ENCODE measurements around the gene STPG4.

Gene STPG4

DNA sequence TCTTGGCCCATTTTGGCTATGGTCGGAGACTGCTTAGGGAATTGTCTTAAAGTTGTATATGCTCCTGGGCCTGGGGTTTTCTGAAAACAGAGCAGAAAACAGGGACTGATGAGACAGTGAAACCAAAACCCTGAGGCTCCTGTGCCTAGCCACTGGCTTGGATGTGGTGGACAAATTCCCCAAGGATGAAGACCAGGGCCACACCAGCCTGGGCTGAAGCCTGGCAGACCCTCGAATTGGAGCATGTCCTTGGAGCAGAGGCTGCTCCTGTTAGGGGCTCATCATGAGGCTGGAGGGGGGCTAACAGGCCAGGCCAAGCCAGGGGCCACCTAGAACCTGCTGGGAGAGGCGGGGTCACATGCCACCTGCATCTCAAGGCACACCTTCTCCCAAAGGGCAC is 68.1 kb downstream of the STPG4 start:
- no peak for DNase-seq (ENCODE audit: low read depth)

DNA sequence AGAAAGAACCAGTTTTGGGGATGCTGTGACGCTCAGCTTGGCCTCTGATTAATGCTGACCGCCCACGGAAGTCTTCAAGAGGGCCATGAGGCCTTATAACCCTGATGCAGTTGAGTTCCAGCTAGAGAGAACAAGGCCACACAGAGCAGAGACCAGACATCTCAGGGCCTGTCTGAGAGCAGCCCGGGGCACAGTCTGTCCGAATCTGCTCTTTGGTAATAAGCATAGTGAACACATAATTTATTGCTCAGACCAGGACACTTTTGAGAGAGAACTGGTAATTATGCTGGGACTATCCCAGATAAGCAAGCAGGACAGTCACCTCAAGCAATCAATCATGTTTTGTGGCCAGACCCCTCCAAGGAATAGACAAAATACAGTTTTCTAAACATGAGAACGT is 68.5 kb downstream of the STPG4 start:
- no peak for DNase-seq (ENCODE audit: low read depth)

DNA sequence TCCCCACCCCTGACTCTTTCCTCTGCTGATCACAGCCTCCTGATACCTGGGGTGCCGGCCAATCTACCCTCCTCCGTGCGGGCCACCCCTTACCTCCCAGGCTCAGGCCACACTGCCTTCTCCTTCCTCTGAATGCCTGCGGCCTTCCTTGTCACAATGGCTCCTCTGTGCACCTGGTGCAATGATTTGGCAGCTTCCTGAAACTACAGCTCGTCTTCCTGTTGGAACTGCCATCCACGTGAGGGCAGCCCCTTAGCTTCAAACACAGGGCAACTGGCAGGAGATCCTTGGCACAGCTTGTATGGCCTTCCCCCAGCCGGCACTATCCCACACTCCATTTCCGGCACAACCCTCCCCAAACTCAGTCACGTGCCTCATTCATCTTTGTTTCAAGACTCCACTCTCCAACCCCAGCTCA is 69.0 kb downstream of the STPG4 start:
- DNase-seq (ENCODE audit: low read depth): no peak

DNA sequence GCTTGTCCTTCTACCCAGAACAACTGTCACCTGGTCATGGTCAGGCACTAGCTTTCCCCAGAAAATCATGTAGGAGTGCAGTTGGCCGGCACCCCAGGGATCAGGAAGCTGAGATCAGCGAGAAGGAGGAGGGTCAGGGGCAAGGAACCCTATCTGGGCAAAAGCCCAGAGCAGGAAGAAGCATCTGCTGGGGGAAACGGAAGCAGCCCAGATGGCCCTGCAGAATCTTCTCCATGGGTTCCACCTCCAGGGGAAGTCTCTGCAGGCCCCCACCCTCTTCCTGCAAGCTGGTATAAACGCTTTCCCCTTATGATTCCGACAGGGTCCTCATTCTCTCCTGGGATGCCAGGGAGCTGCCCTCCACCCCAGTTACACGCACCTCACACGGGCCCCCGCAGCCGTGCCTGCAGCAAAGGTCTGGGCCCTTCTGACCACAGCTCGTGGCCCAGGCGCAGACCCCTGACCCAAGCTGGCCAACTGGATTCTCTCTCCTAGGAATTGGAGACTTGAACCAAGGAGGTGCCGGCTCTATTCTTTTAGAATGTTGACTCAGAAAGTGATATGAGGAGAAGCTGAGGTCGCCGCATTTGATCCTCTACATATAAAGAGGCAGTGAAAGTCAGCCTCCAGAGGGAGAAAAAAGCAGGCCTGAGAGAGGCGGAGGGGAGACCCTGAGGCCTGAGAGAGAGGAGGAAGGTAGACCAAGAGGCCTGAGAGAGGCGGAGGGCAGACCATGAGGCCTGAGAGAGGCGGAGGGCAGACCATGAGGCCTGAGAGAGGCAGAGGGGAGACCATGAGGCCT is 71.0 kb downstream of the STPG4 start:
- DNase-seq (ENCODE audit: low read depth): no peak

DNA sequence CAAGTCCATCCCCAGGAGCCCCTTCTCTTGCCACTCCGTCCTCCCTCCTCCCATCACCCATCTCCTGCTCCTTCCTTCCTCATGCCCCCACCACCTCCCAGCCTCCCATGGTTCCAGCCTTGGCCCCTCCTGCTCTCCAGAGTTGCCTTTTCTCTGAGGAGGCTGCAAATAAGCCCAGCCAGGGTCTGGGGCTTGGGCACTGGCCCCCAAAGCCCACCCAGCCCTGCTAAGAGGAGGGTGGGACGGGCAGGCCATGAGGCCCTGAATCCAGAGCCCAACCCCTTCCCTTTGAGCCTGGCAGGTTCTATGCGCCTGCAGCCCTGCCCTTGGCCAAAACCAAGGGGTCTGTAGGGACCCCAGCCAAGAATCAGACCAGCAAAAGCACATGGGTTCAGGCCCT is 71.6 kb downstream of the STPG4 start:
- no peak for DNase-seq (ENCODE audit: low read depth)

DNA sequence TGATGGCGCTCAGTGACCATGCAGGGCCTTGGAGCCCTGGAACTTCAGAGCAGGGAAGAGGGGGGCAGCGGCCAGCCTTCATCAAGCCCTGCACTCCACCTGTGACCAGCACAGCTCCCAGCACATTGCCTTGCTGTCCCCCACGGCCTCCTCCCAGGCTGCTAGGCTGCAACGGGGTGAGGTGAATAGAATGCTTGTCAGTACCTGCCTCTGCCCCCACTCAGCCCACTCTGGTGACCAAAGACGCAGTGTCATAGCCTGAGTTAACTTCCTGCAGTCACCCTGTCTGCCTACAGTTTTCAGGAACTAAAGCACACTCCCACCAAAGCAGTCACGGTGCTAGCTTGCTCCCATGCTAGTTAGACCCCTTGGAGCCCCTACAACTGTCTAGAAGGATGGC is 72.1 kb downstream of the STPG4 start:
- no peak for DNase-seq (ENCODE audit: low read depth)

DNA sequence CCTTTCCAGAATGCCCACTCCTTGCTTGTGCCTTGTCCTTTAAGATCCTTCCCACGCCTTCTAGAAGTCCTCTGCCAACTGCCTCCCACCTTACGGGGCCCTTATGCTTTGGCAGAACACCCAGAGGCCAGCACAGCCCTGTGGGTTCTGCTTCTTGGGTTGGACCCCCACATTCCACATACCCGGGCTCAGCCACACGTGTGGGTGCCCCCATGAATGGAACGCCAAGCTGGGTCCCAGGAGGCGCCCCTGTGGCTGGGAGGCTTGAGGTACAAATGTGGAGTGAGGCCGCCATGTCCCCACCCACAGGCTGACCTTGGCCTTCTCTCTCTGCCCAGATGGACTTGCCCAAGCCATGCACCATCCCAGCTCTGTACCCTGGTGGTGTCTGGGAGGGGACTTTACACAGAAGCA is 74.2 kb downstream of the STPG4 start:
- DNase-seq (ENCODE audit: low read depth): no peak

DNA sequence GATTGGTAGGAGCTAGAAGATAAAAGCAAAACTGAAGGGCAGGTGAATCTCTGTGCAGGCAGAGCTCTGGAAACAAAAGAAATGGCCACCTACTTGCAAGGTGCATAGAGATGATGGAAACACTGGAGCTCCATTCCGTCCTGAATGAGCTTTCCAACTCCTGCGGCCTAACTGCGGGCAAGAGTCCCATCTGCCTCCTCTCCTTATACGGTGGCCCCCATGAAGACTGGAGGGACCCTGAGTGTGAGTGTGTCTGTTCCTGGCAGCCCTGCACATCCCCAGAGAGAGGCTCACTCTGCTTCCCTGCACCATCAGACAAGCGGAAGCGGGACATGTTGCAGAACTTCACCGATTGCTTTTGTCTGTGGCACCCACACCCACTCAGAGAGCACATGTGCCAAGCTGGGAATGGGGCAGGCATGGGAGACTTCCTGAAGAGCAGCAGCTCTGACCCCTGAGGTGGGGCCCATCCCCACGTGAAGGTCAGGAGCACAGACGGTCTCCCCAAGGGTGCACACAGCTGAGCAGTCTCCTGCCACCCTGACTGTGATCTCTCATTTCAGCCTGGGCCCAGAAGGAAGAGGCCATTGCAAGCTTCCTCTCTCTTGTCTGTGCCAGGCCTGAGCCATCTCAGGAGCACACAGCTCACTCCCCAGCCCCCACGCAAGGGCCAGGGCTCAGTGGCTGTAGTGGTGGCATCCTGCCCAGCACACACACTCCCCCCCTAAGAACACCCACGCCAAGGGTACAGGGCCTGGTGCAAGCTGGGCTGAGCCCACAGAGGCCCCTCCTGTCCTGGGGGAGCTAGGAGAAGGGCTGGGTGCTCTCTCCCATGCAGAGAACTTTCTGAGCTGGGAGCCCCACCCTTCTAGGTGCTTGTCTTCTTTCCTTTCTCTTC is 75.3 kb downstream of the STPG4 start:
- no peak for DNase-seq (ENCODE audit: low read depth)

DNA sequence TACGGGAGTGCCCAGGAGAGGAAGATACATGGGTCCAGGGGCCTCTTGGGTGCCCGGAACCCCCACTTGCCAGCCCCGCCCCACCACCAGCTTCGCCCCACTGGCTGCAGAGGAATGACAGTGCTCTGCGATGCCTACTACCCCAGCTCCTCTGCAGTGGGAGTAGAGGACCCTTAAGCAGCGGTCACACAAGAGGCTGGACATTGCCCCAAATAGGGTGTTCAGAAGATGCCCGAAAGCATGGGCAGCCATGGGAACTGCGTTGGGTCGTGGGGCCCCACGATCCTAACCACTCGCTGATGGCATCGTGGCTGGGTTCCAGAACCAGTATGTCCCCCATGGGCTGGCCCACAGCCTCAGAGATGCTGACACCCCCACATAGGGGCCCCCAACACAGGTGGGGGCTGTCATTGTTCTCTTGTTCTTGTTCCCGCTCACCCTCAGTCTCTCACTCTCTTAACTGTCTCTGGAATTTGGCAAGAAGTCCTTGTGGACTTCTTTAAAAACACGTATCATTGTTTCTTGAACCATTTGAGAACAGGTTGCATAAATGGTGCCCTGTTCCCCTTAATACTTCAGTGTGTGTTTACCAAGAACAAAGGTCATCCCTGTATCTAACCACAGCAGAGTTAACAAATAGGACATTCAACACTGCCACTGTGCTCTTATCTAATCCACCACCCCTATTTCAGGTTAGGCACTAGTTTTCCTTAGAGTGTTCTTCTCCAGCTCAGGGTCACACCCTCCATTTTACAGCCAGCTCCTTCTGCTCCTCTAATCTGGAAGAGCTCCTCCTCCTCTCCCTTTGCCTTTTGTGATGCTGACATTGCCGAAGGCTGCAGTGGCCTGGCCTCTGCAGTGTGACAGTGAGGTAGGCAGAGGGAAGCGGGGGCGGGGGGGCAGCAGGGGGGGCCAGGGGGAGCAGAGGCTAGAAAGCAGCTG is 76.3 kb downstream of the STPG4 start:
- DNase-seq (ENCODE audit: low read depth): no peak

DNA sequence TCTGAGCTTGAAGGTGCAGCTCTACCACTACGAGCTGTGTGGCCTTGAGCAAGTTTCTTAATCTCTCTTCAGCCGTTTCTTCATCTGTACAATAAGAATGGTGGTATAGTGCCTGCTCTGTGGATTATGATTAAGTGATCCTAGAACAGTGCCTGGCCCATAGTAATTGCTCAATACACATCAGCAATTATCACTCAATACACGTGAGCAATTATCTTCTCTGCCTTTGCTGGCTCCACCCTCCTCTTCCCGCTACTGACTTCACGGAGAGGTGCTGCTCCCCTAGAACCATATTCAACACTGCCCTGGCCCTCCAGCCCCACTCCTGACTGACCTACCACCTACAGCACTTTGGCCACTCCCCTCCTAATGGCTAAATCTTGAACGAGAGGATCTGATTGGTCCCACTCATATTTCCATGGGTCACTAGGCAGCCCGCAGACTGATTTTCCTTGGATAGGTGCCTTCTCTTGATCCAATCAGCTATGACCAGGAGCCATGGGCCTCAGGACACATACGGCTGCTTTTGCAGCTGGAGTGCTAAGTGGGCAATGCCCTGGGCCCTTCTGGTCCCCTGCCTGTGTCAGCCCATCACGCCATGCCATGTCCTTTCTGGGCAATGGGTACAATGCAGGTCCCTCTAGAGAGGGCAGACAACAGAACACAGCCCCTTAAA is 77.5 kb downstream of the STPG4 start:
- no peak for DNase-seq (ENCODE audit: low read depth)

DNA sequence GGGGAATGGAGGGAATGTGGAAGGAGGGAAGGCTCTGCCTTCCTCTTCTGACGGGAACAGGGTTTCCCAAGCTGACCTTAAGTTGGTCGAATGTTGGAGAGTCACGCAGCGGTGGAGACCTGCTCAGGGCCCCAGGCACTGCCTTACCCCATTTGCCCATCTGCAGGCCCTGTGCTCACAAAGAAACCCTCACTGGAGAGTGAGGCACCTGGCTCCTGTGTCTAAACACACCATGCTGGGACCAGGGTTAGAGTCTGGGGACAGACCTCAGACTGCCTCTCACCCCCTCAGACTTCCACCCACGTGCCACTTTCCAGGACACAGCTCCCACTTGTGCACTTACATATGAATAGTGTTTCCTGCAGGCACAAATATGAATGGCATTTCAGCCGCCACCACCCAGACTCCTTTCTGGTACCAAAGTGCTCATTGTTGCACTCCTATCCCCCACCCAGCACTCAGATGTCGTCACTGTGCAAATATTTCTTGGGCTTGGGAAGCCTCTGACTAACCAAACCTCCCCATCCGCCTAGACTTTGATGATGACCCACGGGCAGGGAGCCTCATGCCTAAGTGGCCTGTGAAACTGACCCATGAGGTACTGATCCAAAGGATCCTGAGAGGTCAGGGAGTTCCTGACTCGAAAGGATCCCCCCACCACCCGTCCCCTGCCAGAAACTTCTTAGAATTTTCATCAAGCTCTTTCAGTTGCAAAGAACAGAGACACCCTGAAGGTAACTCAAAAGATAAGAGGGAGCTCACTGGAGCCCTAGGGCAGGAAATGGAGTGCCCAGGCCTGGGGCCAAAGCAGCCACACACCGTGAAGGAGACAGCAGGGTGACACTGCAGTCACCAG is 78.3 kb downstream of the STPG4 start:
- DNase-seq (ENCODE audit: low read depth): peak; percentile 98

DNA sequence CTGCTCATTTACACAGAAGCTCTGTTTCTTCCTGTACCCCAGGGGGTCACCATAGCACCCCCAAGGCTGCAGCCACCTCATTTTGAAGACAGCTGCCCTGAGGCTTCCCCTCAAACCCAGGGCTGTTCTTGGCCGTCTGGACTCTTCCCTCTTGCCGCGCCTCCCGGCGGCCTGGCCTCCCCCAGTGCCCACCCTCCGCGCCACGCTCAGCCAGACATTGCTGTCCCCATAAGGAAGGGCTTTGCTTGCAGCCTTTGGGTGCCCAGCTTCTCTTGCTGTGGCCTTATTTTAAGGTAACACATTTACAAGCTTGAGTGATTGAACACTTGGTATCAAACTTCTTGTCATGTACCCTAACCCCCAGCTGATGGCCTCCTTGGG is 79.0 kb downstream of the STPG4 start:
- DNase-seq (ENCODE audit: low read depth): no peak

DNA sequence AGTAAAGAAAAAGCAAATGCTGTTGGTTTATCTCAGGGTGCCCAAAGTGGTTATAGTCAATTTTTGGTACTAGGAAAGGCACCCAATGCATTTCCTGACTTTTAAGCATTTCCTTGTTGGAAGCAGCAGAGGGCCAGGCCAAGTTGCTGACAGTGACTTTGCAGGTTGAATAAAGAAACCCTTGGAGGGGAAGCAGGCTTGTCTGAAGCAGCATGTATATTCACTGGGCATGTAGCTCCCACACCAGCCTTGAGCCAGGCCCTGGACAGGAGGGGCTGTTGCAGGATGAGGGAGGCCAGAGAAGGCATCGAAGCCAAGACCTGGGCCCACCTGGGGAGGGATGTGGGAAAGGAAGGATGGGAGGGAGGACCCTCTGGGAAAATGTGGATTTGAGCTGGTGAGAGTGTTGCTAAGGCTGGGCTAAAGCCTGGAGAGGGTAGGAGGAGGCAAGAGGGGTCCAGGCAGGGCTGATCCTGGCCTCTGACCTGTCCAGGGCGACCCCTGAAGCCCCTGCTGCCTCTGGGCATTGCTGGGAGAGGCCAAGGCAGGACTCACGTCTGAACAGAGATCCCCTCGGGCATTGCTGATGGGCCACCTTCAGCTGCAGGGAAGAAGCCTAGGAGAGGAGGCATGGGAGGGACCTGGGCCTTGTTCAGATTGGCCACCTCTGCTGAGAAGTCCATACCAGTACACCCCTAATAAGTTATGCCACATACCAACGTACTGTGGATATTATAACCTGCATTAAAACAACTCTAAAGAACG is 79.6 kb downstream of the STPG4 start:
- no peak for DNase-seq (ENCODE audit: low read depth)

DNA sequence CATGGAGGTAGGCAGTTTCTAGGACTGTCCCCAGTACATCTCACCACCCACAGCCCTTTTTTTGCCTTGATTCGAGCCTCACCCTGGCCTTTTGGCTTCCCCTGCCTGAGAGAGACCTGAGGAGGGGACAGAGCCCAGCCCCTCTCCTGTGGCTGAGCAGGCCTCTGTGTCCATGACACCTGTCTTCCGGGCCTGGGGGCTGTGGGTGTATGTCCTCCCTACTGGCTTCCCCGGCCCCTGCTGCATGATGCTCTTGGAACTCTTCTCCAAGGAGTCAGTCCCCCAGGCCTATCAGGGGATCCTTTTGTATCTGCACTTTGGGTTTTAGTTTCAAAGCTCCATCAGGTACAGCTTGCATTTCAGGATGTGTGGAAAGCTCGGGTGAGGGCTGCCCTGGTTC is 80.4 kb downstream of the STPG4 start:
- DNase-seq (ENCODE audit: low read depth): no peak

DNA sequence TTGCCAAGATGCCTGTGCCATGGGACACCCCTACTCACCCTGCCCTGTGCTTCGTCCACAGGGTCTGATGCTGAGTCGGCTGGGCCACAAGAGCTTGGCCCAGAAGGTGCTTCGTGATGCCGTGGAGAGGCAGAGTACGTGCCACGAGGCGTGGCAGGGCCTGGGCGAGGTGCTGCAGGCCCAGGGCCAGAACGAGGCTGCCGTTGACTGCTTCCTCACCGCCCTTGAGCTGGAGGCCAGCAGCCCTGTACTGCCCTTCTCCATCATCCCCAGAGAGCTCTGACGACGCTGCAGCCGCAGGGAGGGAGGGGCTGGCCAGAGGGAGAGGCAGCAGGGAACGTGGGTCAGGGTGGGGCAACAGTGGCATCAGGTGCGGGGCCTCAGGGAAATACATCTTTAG is 81.5 kb downstream of the STPG4 start:
- no peak for DNase-seq (ENCODE audit: low read depth)

DNA sequence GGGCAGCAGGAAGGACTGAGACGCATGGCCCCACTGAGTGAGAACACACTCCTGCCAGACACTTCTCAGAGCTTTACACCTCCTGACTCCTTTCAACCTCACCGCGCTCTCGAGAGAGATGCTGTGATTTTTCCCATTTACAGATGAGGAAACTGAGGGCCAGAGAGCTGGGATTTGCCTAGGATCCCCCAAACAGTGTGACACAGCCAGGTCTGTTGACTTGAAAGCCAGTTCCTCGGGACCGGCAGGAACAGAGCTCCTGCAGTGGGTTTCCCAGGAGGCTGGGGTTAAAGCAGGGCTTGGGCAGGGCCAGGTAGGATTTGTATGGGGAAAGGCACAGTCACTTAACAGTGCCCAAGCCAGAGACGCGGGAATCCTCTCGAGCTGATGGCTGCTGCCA is 81.9 kb downstream of the STPG4 start:
- no peak for DNase-seq (ENCODE audit: low read depth)

DNA sequence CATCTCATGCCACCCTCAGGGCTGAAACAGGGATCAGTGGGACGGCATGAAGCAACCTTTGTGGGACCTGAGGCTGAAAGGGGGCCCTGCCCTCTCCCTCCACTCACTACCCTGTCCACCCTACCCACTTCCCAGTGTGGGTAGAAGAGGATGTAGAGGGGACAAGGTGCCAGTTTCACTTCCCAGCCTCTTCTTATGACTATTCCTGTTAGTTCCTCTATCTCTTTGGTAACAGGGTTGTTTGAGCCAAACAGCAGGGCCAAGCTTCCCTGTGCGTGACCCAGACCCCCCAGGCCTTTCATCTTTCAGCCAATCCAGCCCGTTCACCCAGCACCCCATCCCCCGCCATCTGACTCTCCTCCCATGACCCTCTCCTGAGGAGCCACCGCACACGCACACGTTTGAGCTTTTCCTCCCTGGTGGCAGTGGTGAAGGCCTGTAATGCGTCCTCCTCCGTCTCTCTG is 82.3 kb downstream of the STPG4 start:
- DNase-seq (ENCODE audit: low read depth): no peak

DNA sequence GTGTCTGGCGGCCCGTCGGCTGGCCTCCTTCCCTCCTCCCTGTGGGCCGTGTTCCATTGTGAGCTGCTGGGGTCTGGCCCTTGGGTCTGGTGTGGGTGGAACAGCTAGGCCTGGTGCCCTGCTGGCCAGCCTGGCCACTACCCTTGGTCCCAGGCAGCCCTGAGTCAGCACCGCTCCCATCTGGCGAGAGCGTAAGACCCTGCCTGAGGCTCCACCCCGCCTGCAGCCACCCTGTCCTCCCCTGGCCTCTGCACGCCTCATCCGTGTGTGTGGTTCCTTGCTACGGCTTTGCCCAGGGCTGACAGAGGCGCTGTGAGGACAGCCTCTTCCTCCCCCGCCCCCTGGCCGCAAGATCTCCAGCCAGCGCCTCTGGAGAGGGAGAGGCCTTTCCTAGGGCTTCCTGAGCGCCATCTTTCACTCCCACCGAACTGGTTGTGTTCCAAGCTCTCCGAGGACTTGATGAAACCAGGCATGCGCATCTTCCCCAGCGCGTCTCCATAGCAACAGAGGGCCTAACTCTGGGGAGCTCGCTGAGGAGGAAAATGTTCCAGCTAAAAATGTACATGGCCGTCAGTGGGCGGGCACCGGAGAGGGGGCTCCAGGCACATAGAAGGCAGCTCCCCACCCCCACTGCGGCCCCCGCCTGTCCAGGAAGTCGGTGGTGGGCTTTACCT is 83.0 kb downstream of the STPG4 start:
- peak; percentile 96 for DNase-seq (ENCODE audit: low read depth)

All from GM04503 (cell line).